Measurements from ENCODE around the gene SGTA. TPM values are rescaled to one million over a fixed set of nuclear protein-coding genes. Genes with fewer than 3 reads are reported as not detected.

SGTA gene
- total RNA-seq, 1 donor from 2014 or later: 29.8 TPM

- no peaks in the 10 kb centered on the region for H3K9me3 ChIP-seq
- H3K4me3 ChIP-seq: no peak overlapping the region
- no peak overlapping the region for H3K27ac ChIP-seq
- TF ChIP-seq, protein P1, sequence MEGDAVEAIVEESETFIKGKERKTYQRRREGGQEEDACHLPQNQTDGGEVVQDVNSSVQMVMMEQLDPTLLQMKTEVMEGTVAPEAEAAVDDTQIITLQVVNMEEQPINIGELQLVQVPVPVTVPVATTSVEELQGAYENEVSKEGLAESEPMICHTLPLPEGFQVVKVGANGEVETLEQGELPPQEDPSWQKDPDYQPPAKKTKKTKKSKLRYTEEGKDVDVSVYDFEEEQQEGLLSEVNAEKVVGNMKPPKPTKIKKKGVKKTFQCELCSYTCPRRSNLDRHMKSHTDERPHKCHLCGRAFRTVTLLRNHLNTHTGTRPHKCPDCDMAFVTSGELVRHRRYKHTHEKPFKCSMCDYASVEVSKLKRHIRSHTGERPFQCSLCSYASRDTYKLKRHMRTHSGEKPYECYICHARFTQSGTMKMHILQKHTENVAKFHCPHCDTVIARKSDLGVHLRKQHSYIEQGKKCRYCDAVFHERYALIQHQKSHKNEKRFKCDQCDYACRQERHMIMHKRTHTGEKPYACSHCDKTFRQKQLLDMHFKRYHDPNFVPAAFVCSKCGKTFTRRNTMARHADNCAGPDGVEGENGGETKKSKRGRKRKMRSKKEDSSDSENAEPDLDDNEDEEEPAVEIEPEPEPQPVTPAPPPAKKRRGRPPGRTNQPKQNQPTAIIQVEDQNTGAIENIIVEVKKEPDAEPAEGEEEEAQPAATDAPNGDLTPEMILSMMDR (IDR thresholded peaks at IDR 0.05): no peak
- no peaks in the 10 kb centered on the region for H3K27me3 ChIP-seq
- H3K4me1 ChIP-seq: no peaks in the 10 kb centered on the region
- peaks cover 29 to 32% of the 10 kb centered on the region in 2 donors for H3K36me3 ChIP-seq
- DNase-seq (ENCODE audit: low spot score in 2 of 2): no peak
- intact Hi-C loops (cut with DNase I): no loop called here
These were observed 51.7 kb downstream of the SGTA start for GRCh38 chr19:2731181-2731995.

GRCh38 chr19:2729943-2730818, 52.9 kb downstream of the SGTA start:
- TF ChIP-seq, protein P1 (IDR thresholded peaks at IDR 0.05): no peak
- intact Hi-C loops (cut with DNase I): no loop called here
- Histone ChIP-seq H3K27me3 (no peaks in the 10 kb centered on the region), H3K36me3 (peaks cover 23 to 26% of the 10 kb centered on the region in 2 donors), H3K4me3 (no peak overlapping the region), H3K9me3 (no peaks in the 10 kb centered on the region), H3K27ac (no peak overlapping the region), H3K4me1 (no peaks in the 10 kb centered on the region)
- no peak for DNase-seq (ENCODE audit: low spot score in 2 of 2)

- Histone ChIP-seq H3K9me3 (no peaks in the 10 kb centered on the region), H3K4me1 (no peaks in the 10 kb centered on the region), H3K27me3 (no peaks in the 10 kb centered on the region), H3K4me3 (no peak overlapping the region), H3K36me3 (peaks cover 16 to 18% of the 10 kb centered on the region in 2 donors), H3K27ac (no peak overlapping the region)
- TF ChIP-seq, protein P1 (IDR thresholded peaks at IDR 0.05): no peak
- intact Hi-C loops (cut with DNase I): no loop called here
- DNase-seq (ENCODE audit: low spot score in 2 of 2): no peak
These were observed 54.2 kb downstream of the SGTA start for GRCh38 chr19:2728783-2729387.

DNA sequence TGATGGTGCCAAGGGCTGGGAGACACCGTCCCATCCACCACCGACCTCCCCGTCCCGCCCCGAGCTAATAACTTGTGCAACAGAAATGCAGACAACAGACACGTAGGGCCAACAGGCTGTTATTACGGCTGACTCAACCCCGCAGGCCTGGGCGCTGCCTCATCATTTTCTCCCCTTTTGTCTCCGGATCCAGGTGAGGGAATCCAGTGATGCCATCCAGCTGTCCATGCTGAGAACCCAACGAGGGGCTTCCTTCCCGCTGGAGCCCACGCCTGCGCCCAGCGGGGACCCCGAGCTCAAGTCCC, 55.5 kb downstream of the SGTA start:
- Histone ChIP-seq H3K4me1 (peaks cover 7 to 9% of the 10 kb centered on the region in 2 donors), H3K36me3 (peaks cover 8 to 10% of the 10 kb centered on the region in 2 donors), H3K27ac (no peak overlapping the region), H3K4me3 (no peak overlapping the region), H3K9me3 (no peaks in the 10 kb centered on the region), H3K27me3 (no peaks in the 10 kb centered on the region)
- TF ChIP-seq, protein P1 (IDR thresholded peaks at IDR 0.05): no peak
- intact Hi-C loops (cut with DNase I): no loop called here
- no peak for DNase-seq (ENCODE audit: low spot score in 2 of 2)

- no peak for DNase-seq (ENCODE audit: low spot score in 2 of 2)
- Histone ChIP-seq H3K4me1 (peaks cover 7 to 10% of the 10 kb centered on the region in 2 donors), H3K36me3 (peaks cover 3 to 6% of the 10 kb centered on the region in 2 donors), H3K9me3 (no peaks in the 10 kb centered on the region), H3K27me3 (no peaks in the 10 kb centered on the region), H3K4me3 (no peak overlapping the region), H3K27ac (no peak overlapping the region)
- intact Hi-C loops (cut with DNase I): no loop called here
- TF ChIP-seq, protein P1 (IDR thresholded peaks at IDR 0.05): no peak
These were observed 56.0 kb downstream of the SGTA start for GRCh38 chr19:2726904-2727639.

Measured in ascending aorta (tissue), 2 donors.